Endodermal cell (in vitro differentiated cells): Measurements from ENCODE around the gene KCTD18. TPM values are rescaled to one million over a fixed set of nuclear protein-coding genes. Genes with fewer than 3 reads are reported as not detected.

Experiments used
- DNase-seq: peaks from one replicate; pipeline ENCODE4 v3.0.0-alpha.2; 2017
- H3K27ac ChIP-seq: 2 replicates; pipeline ENCODE4 v1.5.1; 2013; ENCODE audit warnings: mild to moderate bottlenecking, low read depth, low read length, moderate library complexity
- H3K27me3 ChIP-seq: 2 replicates; pipeline ENCODE4 v1.6.1; 2013; ENCODE audit warnings: mild to moderate bottlenecking, low read length, moderate library complexity; ENCODE audit not compliant: insufficient read depth, control insufficient read depth, poor library complexity, severe bottlenecking
- H3K36me3 ChIP-seq: 2 replicates; pipeline ENCODE4 v1.7.0; 2013; ENCODE audit warnings: mild to moderate bottlenecking, low read length, moderate library complexity; ENCODE audit not compliant: control insufficient read depth, insufficient read depth
- H3K4me1 ChIP-seq: one replicate; pipeline ENCODE4 v1.7.0; 2013; ENCODE audit warnings: low read length; ENCODE audit not compliant: control insufficient read depth, insufficient read depth
- H3K4me3 ChIP-seq: 2 replicates; pipeline ENCODE4 v1.5.1; 2013; ENCODE audit warnings: mild to moderate bottlenecking, low read length, moderate library complexity
- H3K9ac ChIP-seq: 2 replicates; pipeline ENCODE4 v1.6.1; 2013; ENCODE audit warnings: mild to moderate bottlenecking, low read length, moderate library complexity; ENCODE audit not compliant: poor library complexity, severe bottlenecking; ENCODE audit errors: extremely low read depth
- H3K9me3 ChIP-seq: 2 replicates; pipeline ENCODE4 v1.6.1; 2013; ENCODE audit warnings: mild to moderate bottlenecking, low read length, moderate library complexity; ENCODE audit not compliant: control insufficient read depth
- H3K27ac Mint-ChIP-seq: 2 replicates; pipeline ENCODE4 v1.8.0; 2020; ENCODE audit warnings: mixed read lengths
- H3K27me3 Mint-ChIP-seq: 2 replicates; pipeline ENCODE4 v1.8.0; 2021; ENCODE audit warnings: mild to moderate bottlenecking, mixed read lengths; ENCODE audit not compliant: insufficient read depth
- H3K36me3 Mint-ChIP-seq: 2 replicates; pipeline ENCODE4 v1.8.0; 2020; ENCODE audit warnings: low read depth, mixed read lengths
- H3K4me1 Mint-ChIP-seq: 2 replicates; pipeline ENCODE4 v1.8.0; 2020; ENCODE audit warnings: mixed read lengths
- H3K4me3 Mint-ChIP-seq: 2 replicates; pipeline ENCODE4 v1.8.0; 2020; ENCODE audit warnings: mild to moderate bottlenecking, moderate library complexity, mixed read lengths
- H3K9me3 Mint-ChIP-seq: 2 replicates; pipeline ENCODE4 v1.8.0; 2020; ENCODE audit warnings: mild to moderate bottlenecking, mixed read lengths
- WGBS, 2 experiments: methylation state at CpG; one replicate each; pipeline versions ENCODE4 v1.1.5 to v1.1.7; 2013; ENCODE audit warnings: missing lambda C conversion rate in 2 of 2, mixed read lengths in 1 of 2; ENCODE audit not compliant: insufficient coverage in 1 of 2, insufficient read length in 1 of 2; 5-methylcytosine and 5-hydroxymethylcytosine counted together
- total RNA-seq, 2 donors: library from RNA; stranded (reverse); fragmentation: NEBNext Ultra II Directional in 1 of 2; extraction: Animal tissue kit (Norgen Biotek cat#: 25700) in 1 of 2; gene quantifications; 2 replicates in 1 of 2; 3 replicates in 1 of 2; pipeline ENCODE4 v1.2.1, GENCODE V29; 2021
- TF ChIP-seq, protein P1 (sequence below): fragments of 200-600 bp; sonication (generic); conservative IDR thresholded peaks from 2 replicates; pipeline ENCODE4 v1.5.0; 2021; ENCODE audit warnings: antibody characterized with exemption, mild to moderate bottlenecking

The KCTD18 gene
- total RNA-seq, 2 donors from 2014 or later = 6.8 to 12.2 TPM

GRCh38 chr2:200472853-200473464 lies 36.9 kb downstream of the KCTD18 start:
- Histone ChIP-seq H3K9ac (no peak overlapping the region), H3K27ac (no peak overlapping the region), H3K4me3 (no peak overlapping the region), H3K4me1 (no peaks in the 10 kb centered on the region), H3K36me3 (peaks cover 92% of the 10 kb centered on the region), H3K9me3 (no peaks in the 10 kb centered on the region), H3K27me3 (no peaks in the 10 kb centered on the region)
- TF ChIP-seq, protein P1, sequence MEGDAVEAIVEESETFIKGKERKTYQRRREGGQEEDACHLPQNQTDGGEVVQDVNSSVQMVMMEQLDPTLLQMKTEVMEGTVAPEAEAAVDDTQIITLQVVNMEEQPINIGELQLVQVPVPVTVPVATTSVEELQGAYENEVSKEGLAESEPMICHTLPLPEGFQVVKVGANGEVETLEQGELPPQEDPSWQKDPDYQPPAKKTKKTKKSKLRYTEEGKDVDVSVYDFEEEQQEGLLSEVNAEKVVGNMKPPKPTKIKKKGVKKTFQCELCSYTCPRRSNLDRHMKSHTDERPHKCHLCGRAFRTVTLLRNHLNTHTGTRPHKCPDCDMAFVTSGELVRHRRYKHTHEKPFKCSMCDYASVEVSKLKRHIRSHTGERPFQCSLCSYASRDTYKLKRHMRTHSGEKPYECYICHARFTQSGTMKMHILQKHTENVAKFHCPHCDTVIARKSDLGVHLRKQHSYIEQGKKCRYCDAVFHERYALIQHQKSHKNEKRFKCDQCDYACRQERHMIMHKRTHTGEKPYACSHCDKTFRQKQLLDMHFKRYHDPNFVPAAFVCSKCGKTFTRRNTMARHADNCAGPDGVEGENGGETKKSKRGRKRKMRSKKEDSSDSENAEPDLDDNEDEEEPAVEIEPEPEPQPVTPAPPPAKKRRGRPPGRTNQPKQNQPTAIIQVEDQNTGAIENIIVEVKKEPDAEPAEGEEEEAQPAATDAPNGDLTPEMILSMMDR = no peak
- 93 to 100% methylated on average over 2 to 14 of the region's 14 CpGs for WGBS, 2 experiments
- no peak overlapping the region for H3K27ac Mint-ChIP-seq
- no peaks in the 10 kb centered on the region for H3K4me1 Mint-ChIP-seq
- no peaks in the 10 kb centered on the region for H3K27me3 Mint-ChIP-seq
- H3K36me3 Mint-ChIP-seq = peaks cover 82% of the 10 kb centered on the region
- no peaks in the 10 kb centered on the region for H3K9me3 Mint-ChIP-seq
- no peak for DNase-seq
- no peak overlapping the region for H3K4me3 Mint-ChIP-seq

- DNase-seq = no peak
- H3K4me3 ChIP-seq = no peak overlapping the region
- H3K36me3 Mint-ChIP-seq = peaks cover 82% of the 10 kb centered on the region
- H3K9me3 Mint-ChIP-seq = no peaks in the 10 kb centered on the region
- TF ChIP-seq, protein P1 = no peak
- peaks cover 93% of the 10 kb centered on the region for H3K36me3 ChIP-seq
- H3K27me3 Mint-ChIP-seq = no peaks in the 10 kb centered on the region
- H3K27me3 ChIP-seq = no peaks in the 10 kb centered on the region
- no peak overlapping the region for H3K9ac ChIP-seq
- H3K27ac Mint-ChIP-seq = no peak overlapping the region
- no peaks in the 10 kb centered on the region for H3K4me1 ChIP-seq
- no peak overlapping the region for H3K4me3 Mint-ChIP-seq
- H3K9me3 ChIP-seq = no peaks in the 10 kb centered on the region
- WGBS, 2 experiments = 95 to 100% methylated on average over 6 to 8 of the region's 8 CpGs
- H3K27ac ChIP-seq = no peak overlapping the region
- H3K4me1 Mint-ChIP-seq = no peaks in the 10 kb centered on the region
These were observed 37.8 kb downstream of the KCTD18 start for GRCh38 chr2:200471928-200472645.

DNA sequence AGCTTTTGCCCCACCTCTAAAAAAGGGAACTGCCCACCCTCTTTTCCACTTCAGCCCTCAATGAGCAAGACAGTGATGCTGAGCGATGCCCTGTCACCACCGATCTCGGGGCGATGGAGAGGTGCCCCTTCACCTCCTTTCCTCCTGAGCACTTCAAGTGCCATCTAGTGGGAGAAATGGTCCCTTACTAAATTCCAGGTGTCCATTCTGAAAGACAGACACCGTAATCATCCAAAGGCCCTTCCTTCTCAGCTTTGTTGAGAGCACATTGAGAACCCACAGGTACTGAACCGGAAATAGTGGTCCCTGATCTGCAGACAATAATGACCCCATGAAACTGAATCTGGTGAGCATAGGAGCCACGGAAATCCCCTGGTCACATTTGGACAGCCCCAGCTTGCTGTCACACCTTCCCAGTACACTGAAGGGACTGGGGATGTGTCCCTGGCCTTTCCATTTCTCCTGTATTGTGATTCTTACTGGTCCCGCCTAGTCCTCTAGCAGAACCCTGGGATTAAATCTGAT lies 38.5 kb downstream of the KCTD18 start:
- H3K4me3 ChIP-seq = no peak overlapping the region
- Mint-ChIP-seq H3K4me1 (no peaks in the 10 kb centered on the region), H3K9me3 (no peaks in the 10 kb centered on the region), H3K36me3 (peaks cover 80% of the 10 kb centered on the region), H3K4me3 (no peak overlapping the region), H3K27ac (peak overlapping the region; percentile 13), H3K27me3 (no peaks in the 10 kb centered on the region)
- H3K27ac ChIP-seq = no peak overlapping the region
- H3K27me3 ChIP-seq = no peaks in the 10 kb centered on the region
- H3K9me3 ChIP-seq = no peaks in the 10 kb centered on the region
- 89% methylated on average over 8 of the region's 8 CpGs for WGBS, 2 experiments
- H3K36me3 ChIP-seq = peaks cover 93% of the 10 kb centered on the region
- H3K4me1 ChIP-seq = no peaks in the 10 kb centered on the region
- H3K9ac ChIP-seq = no peak overlapping the region
- DNase-seq = no peak
- TF ChIP-seq, protein P1 = peak; percentile 74
